Esophagus muscularis mucosa (tissue), 3 donors: Measurements from ENCODE around the gene PDE4D.

Source experiments
- CTCF ChIP-seq, 3 experiments: fragments of 200-600 bp in 2 of 3; fragments of 450-650 bp in 1 of 3; sonication (generic) in 2 of 3; IDR thresholded peaks; one replicate each; pipeline ENCODE4 v1.5.1; 2017 to 2019; ENCODE audit warnings: antibody characterized with exemption in 3 of 3, mild to moderate bottlenecking in 2 of 3, moderate library complexity in 1 of 3
- POLR2A ChIP-seq: fragments of 450-650 bp; IDR thresholded peaks from one replicate; pipeline ENCODE4 v1.6.1; 2017; ENCODE audit warnings: antibody characterized with exemption, moderate library complexity, mild to moderate bottlenecking, low read depth

GRCh38 chr5:59332236-59332973, 561.1 kb downstream of the PDE4D start:
- no peak for TF ChIP-seq CTCF (IDR thresholded peaks at IDR 0.05)
- no peak for TF ChIP-seq POLR2A
